HEK293T (cell line): ENCODE data around the gene CSF2.

Experiments
- ARNT ChIP-seq: fragments of 450-650 bp; IDR thresholded peaks from 2 replicates; pipeline ENCODE4 v1.6.1; 2017; ENCODE audit warnings: mild to moderate bottlenecking
- BHLHE40 ChIP-seq: fragments of 450-650 bp; IDR thresholded peaks from 2 replicates; pipeline ENCODE4 v1.6.1; 2016; ENCODE audit warnings: mild to moderate bottlenecking, moderate library complexity, borderline replicate concordance
- CTBP1 ChIP-seq: fragments of 450-650 bp; IDR thresholded peaks from 2 replicates; pipeline ENCODE4 v1.6.1; 2016; ENCODE audit warnings: borderline replicate concordance
- FOXM1 ChIP-seq: fragments of 450-650 bp; IDR thresholded peaks from 2 replicates; pipeline ENCODE4 v1.6.1; 2017; ENCODE audit warnings: mild to moderate bottlenecking, borderline replicate concordance
- HDGF ChIP-seq: fragments of 450-650 bp; IDR thresholded peaks from 2 replicates; pipeline ENCODE4 v1.6.1; 2017; ENCODE audit warnings: antibody characterized with exemption, borderline replicate concordance
- LEF1 ChIP-seq: fragments of 450-650 bp; IDR thresholded peaks from 2 replicates; pipeline ENCODE4 v1.6.1; 2017; ENCODE audit warnings: mild to moderate bottlenecking, borderline replicate concordance
- PKNOX1 ChIP-seq: fragments of 450-650 bp; IDR thresholded peaks from 2 replicates; pipeline ENCODE4 v1.6.1; 2016
- SP1 ChIP-seq: fragments of 450-650 bp; IDR thresholded peaks from 2 replicates; pipeline ENCODE4 v1.6.1; 2017

- TF ChIP-seq LEF1 (no peak), BHLHE40 (no peak), HDGF (no peak), PKNOX1 (no peak), SP1 (no peak), CTBP1 (no peak), ARNT (no peak), FOXM1 (no peak)
Observed at GRCh38 chr5:132064738-132065331, 8.8 kb upstream of the CSF2 start.
